GM19193 (cell line): Measurements from ENCODE around the gene BRCA1.

Source experiments
- POLR2A ChIP-seq: IDR thresholded peaks from 4 replicates; pipeline ENCODE4 v1.6.1; 2011; ENCODE audit not compliant: insufficient read depth, insufficient read length; ENCODE audit errors: extremely low read depth

BRCA1 gene

GRCh38 chr17:43134774-43135453 is 9.8 kb upstream of the BRCA1 start:
- no peak for TF ChIP-seq POLR2A

- no peak for TF ChIP-seq POLR2A
These were observed 7.0 kb upstream of the BRCA1 start for GRCh38 chr17:43132117-43132516.

GRCh38 chr17:43129671-43130010 is 4.5 kb upstream of the BRCA1 start:
- no peak for TF ChIP-seq POLR2A

DNA sequence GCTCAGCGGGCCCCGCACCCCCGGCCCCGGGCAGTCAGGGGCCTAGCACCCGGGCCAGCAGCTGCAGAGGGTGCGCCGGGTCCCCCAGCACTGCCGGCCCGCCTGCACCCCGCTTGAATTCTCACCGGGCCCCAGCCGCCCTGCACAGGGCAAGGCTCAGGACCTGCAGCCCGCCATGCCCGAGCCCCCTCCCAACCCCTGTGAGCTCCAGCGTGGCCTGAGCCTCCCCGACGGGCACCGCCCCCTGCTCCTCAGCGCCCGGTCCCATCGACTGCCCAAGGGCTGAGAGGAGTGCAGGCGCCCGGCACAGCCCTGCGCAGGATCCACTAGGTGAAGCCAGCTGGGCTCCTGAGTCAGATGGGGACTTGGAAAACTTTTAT is 1.7 kb upstream of the BRCA1 start:
- no peak for TF ChIP-seq POLR2A

- TF ChIP-seq POLR2A = no peak
These were observed 1.1 kb upstream of the BRCA1 start for GRCh38 chr17:43125967-43126910.

- TF ChIP-seq POLR2A = no peak
These were observed 6.2 kb downstream of the BRCA1 start for GRCh38 chr17:43118679-43119615.

DNA sequence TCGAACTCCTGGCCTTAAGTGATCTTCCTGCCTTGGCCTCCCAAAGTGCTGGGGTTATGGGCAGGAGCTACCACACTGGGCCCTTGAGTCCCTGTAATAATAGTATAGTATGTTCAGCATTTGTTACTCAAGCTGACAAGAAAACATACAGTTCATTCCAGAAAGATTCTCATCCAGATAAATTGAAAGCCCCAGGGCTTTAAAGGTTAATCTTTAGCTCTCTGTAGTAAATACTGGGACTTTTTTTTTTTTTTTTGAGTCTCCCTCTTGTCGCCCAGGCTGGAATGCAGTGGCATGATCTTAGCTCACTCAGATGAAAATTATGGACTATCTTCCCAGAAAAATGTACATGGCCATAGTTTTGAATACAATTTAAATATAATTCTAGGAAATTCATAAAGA is 11.0 kb downstream of the BRCA1 start:
- no peak for TF ChIP-seq POLR2A

DNA sequence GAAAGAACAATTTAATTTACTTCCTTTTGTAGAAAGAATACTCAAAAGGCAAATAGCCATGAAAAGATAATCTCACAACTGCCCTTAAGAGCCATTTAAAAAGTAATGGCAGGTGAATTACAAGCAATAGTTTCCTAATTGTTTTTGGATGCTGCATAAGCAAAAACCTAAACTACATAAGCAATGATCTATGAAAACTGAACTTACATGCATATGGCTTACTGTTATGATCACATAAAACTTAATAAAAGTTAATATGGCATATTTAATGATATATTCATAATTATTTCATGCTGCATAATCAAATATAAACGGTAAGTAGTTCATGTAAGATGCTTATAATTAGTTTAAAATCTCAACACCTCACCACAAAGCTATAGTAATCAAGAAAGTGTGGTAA is 18.6 kb downstream of the BRCA1 start:
- TF ChIP-seq POLR2A = no peak

- no peak for TF ChIP-seq POLR2A
These were observed 20.0 kb downstream of the BRCA1 start for GRCh38 chr17:43105146-43105545.

DNA sequence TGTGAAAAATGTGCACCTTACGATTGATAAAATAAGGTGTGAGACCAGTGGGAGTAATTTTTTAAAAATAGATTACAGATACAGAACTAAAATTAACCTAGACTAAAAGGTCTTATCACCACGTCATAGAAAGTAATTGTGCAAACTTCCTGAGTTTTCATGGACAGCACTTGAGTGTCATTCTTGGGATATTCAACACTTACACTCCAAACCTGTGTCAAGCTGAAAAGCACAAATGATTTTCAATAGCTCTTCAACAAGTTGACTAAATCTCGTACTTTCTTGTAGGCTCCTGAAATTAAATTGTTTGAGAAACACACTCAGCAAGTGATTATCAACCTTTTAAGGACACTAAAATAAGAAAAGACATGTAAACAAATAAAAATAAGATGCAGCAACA is 20.5 kb downstream of the BRCA1 start:
- TF ChIP-seq POLR2A = no peak

GRCh38 chr17:43094129-43094835 is 30.9 kb downstream of the BRCA1 start:
- no peak for TF ChIP-seq POLR2A

GRCh38 chr17:43092901-43093300 is 32.3 kb downstream of the BRCA1 start:
- TF ChIP-seq POLR2A = no peak

GRCh38 chr17:43090022-43090421 is 35.1 kb downstream of the BRCA1 start:
- TF ChIP-seq POLR2A = no peak

GRCh38 chr17:43085474-43085873 is 39.7 kb downstream of the BRCA1 start:
- TF ChIP-seq POLR2A = no peak
